Umbilical cord (tissue), 2 donors: ENCODE data around the gene RBM44. TPM values are rescaled to one million over a fixed set of nuclear protein-coding genes. Genes with fewer than 3 reads are reported as not detected.
"Not testable (repeated sequence)": the region's sequence is repeated elsewhere in the genome, so short reads cannot be mapped to it uniquely, and the experiment has no call there.

Experiments
- DNase-seq: peaks from one replicate; pipeline ENCODE4 v3.0.0-alpha.2; 2015; ENCODE audit warnings: low spot score
- total RNA-seq: library from RNA; depleted of rRNA; stranded (reverse); fragments of >200 nt; gene quantifications from one replicate; pipeline ENCODE4 v1.2.3, GENCODE V29; 2014; ENCODE audit warnings: low replicate concordance; ENCODE audit not compliant: insufficient read depth

The RBM44 gene
- total RNA-seq, 1 donor from 2014 or later, result 2.4 TPM

- DNase-seq, result peak; percentile 73
These were observed 59.9 kb downstream of the RBM44 start for GRCh38 chr2:237858294-237859081.

GRCh38 chr2:237859082-237859433 is 60.5 kb downstream of the RBM44 start:
- DNase-seq, result no peak

- no peak for DNase-seq
These were observed 61.1 kb downstream of the RBM44 start, which contains the start of gene RAMP1 for GRCh38 chr2:237859533-237860272. Gene RAMP1, plus strand, starts transcription at chr2:237859623. Its CDS starts 53 bp downstream, at chr2:237859676.

GRCh38 chr2:237860273-237860935 is 61.8 kb downstream of the RBM44 start:
- no peak for DNase-seq

GRCh38 chr2:237861875-237862527 is 63.4 kb downstream of the RBM44 start:
- DNase-seq, result no peak

GRCh38 chr2:237862528-237862895 is 63.9 kb downstream of the RBM44 start:
- DNase-seq, result no peak

- DNase-seq, result no peak
These were observed 64.5 kb downstream of the RBM44 start for GRCh38 chr2:237863102-237863511.

GRCh38 chr2:237863689-237864443 is 65.3 kb downstream of the RBM44 start:
- no peak for DNase-seq

GRCh38 chr2:237864444-237864931 is 65.9 kb downstream of the RBM44 start:
- DNase-seq, result no peak

GRCh38 chr2:237864940-237865622 is 66.5 kb downstream of the RBM44 start:
- peak; percentile 34 for DNase-seq

GRCh38 chr2:237865623-237866041 is 67.1 kb downstream of the RBM44 start:
- DNase-seq, result no peak

- DNase-seq, result no peak
These were observed 67.6 kb downstream of the RBM44 start for GRCh38 chr2:237866101-237866621.

- no peak for DNase-seq
These were observed 68.9 kb downstream of the RBM44 start for GRCh38 chr2:237867465-237867864.

GRCh38 chr2:237868074-237868473 is 69.5 kb downstream of the RBM44 start:
- DNase-seq, result not testable (repeated sequence)

GRCh38 chr2:237868631-237869342 is 70.2 kb downstream of the RBM44 start:
- DNase-seq, result no peak

GRCh38 chr2:237869343-237870102 is 70.9 kb downstream of the RBM44 start:
- DNase-seq, result no peak

GRCh38 chr2:237870126-237870525 is 71.5 kb downstream of the RBM44 start:
- DNase-seq, result no peak

- no peak for DNase-seq
These were observed 72.4 kb downstream of the RBM44 start for GRCh38 chr2:237870754-237871651.
